Adrenal gland (tissue), 12 donors: ENCODE results near the gene JPH3. TPM values are rescaled to one million over a fixed set of nuclear protein-coding genes. Genes with fewer than 3 reads are reported as not detected.

ENCODE experiments used
- DNase-seq, 7 donors: peaks; one replicate each; pipeline ENCODE4 v3.0.0-alpha.2; 2019 to 2020
- H3K27ac ChIP-seq, 5 donors: fragments of 200-600 bp; sonication (generic) in 4 of 5; 1 replicate in 3 of 5; 2 replicates in 2 of 5; pipeline versions ENCODE4 v1.5.1 to v1.8.0; 2016 to 2020; ENCODE audit warnings: mild to moderate bottlenecking in 1 of 5
- H3K27me3 ChIP-seq: fragments of 200-600 bp; 2 replicates; pipeline ENCODE4 v1.8.0; 2021
- H3K36me3 ChIP-seq, 2 donors: fragments of 200-600 bp; replicated peaks in 1 of 2; 1 replicate in 1 of 2; 2 replicates in 1 of 2; pipeline versions ENCODE4 v1.5.1 to v1.8.0; 2018 to 2022
- H3K4me1 ChIP-seq, 2 donors: fragments of 200-600 bp; replicated peaks in 1 of 2; 1 replicate in 1 of 2; 2 replicates in 1 of 2; pipeline versions ENCODE4 v1.5.1 to v1.8.0; 2018 to 2021
- H3K4me3 ChIP-seq, 4 donors: fragments of 200-600 bp; sonication (generic) in 3 of 4; one replicate each; pipeline ENCODE4 v1.5.1; 2016 to 2018
- H3K9me3 ChIP-seq, 3 donors: fragments of 200-600 bp; sonication (generic) in 1 of 3; replicated peaks in 1 of 3; 1 replicate in 2 of 3; 2 replicates in 1 of 3; pipeline versions ENCODE4 v1.5.1 to v1.8.0; 2016 to 2021
- CTCF ChIP-seq, 6 experiments: fragments of 450-650 bp in 4 of 6; fragments of 200-600 bp in 2 of 6; sonication (generic) in 1 of 6; IDR thresholded peaks; 1 replicate in 5 of 6; 2 replicates in 1 of 6; pipeline versions ENCODE4 v1.5.1 to v1.8.0; 2016 to 2021; ENCODE audit warnings: antibody characterized with exemption in 6 of 6, mild to moderate bottlenecking in 2 of 6, moderate library complexity in 1 of 6
- POLR2A ChIP-seq, 2 donors: fragments of 450-650 bp; IDR thresholded peaks; one replicate each; pipeline ENCODE4 v1.6.1; 2017; ENCODE audit warnings: antibody characterized with exemption in 2 of 2, mild to moderate bottlenecking in 2 of 2, moderate library complexity in 1 of 2
- WGBS, 4 donors: extraction: QIAGEN DNeasy Blood & Tissue Kit in 2 of 4; methylation state at CpG; one replicate each; pipeline versions ENCODE4 v1.1.5 to v1.1.7; 2013 to 2017; 5-methylcytosine and 5-hydroxymethylcytosine counted together
- intact Hi-C, 2 donors: fragments of 100-400 bp; cut with DNase I; formaldehyde crosslinking; loops; one replicate each; pipeline versions ENCODE4 v1.14.1 to v1.15.0; 2022 to 2023
- polyA plus RNA-seq, 3 donors: library from polyadenylated mRNA; stranded (reverse); fragments of 200-250 nt in 2 of 3; fragments of 350-450 nt in 1 of 3; fragmentation: Illumina TruSeq in 1 of 3; extraction: RNeasy Lipid Tissue Mini Kit (QIAGEN cat#74804) in 1 of 3; gene quantifications; one replicate each; pipeline ENCODE4 v1.2.3, GENCODE V29; 2013 to 2014
- total RNA-seq, 9 donors: library from RNA; depleted of rRNA in 4 of 9; stranded (reverse); fragments of >200 nt in 4 of 9; fragments of 120-200 nt in 1 of 9; fragmentation: NEBNext Ultra II Directional in 1 of 9; extraction: Animal tissue kit (Norgen Biotek cat#: 25700) in 1 of 9; gene quantifications; one replicate each; pipeline versions ENCODE4 v1.1.0 to v1.2.4, GENCODE V29; 2013 to 2023
- donor health status: healthy with polysubstance abuse.
- donor health status: Bipolar disorder and iron deficiency.
- donor health status: DM: yes; HTN: yes; CAD: no.
- donor health status: DM: no; HTN: no; CAD: no.
- donor health status: DM: no; HTN: no; CAD: no.
- donor health status: DM: yes; HTN: yes; CAD: no.

JPH3 gene
- total and polyA plus RNA-seq, 12 donors: 0.10 to 3.7 (median 0.71) TPM; not detected in 1

GRCh38 chr16:87707097-87707496, 104.8 kb downstream of the JPH3 start:
- peaks cover 0 to 24% of the 10 kb centered on the region in 2 donors for H3K36me3 ChIP-seq
- H3K27me3 ChIP-seq: no peaks in the 10 kb centered on the region
- H3K4me3 ChIP-seq: no peak overlapping the region
- no peaks in the 10 kb centered on the region for H3K4me1 ChIP-seq
- no peaks in the 10 kb centered on the region for H3K9me3 ChIP-seq
- no peak for DNase-seq
- WGBS, 4 donors: 91 to 94% (median 92%) methylated on average over 5 to 17 of the region's 17 CpGs
- TF ChIP-seq CTCF (IDR thresholded peaks at IDR 0.05) (no peak), POLR2A (IDR thresholded peaks at IDR 0.05) (no peak)
- intact Hi-C loops: no loop called here
- H3K27ac ChIP-seq: no peak overlapping the region

GRCh38 chr16:87707714-87708580, 105.6 kb downstream of the JPH3 start:
- DNase-seq: no peak
- TF ChIP-seq POLR2A (IDR thresholded peaks at IDR 0.05): no peak
- TF ChIP-seq CTCF (IDR thresholded peaks at IDR 0.05): no peak
- Histone ChIP-seq H3K4me3 (no peak overlapping the region), H3K4me1 (no peaks in the 10 kb centered on the region), H3K27ac (no peak overlapping the region), H3K9me3 (no peaks in the 10 kb centered on the region), H3K27me3 (no peaks in the 10 kb centered on the region), H3K36me3 (peaks cover 0 to 24% of the 10 kb centered on the region in 2 donors)
- WGBS, 4 donors: 93 to 95% (median 93%) methylated on average over 44 to 45 of the region's 45 CpGs
- intact Hi-C loops: no loop called here

DNA sequence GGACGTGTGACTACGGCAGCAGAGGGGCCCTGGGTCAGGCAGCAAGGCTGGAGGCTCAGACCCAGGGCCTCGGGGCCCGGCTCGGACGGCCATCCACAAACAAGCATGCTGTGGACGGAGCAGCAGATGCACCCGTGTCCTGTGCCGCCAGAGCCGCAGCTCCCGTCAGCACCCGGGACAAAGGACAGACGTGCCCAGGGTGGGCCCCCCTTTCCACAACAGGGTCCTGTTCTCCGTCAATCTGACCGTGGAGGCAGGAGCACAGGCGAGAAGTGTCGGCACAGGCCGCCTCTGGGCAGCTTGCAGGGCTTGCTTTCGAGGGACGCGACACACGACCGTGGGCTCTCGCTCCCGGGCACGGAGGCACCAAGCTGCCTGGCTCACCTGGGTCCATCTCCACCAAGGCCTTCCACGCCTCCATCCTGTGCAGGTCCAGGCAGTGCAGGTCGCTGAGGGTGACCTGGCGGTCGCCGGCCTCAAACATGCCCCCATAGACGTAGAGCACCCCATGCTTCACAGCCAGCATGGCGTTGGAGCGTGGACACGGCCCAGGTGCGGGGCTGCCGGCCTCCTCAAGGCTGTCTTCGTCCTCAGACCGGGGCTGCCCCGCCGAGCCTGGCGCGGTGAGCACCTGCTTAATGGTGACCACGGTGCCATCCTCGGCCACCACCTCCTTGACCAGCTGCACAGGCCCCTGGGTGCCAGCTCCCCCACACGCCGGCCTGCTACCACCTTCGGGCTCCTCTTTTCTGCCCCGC, 106.8 kb downstream of the JPH3 start:
- Histone ChIP-seq H3K36me3 (peaks cover 0 to 28% of the 10 kb centered on the region in 2 donors), H3K27ac (no peak overlapping the region), H3K9me3 (no peaks in the 10 kb centered on the region), H3K4me1 (no peaks in the 10 kb centered on the region), H3K4me3 (no peak overlapping the region), H3K27me3 (no peaks in the 10 kb centered on the region)
- WGBS, 4 donors: 91 to 95% (median 93%) methylated on average over 15 to 49 of the region's 49 CpGs
- DNase-seq: no peak
- intact Hi-C loops: no loop called here
- TF ChIP-seq CTCF (IDR thresholded peaks at IDR 0.05) (no peak), POLR2A (IDR thresholded peaks at IDR 0.05) (no peak)

DNA sequence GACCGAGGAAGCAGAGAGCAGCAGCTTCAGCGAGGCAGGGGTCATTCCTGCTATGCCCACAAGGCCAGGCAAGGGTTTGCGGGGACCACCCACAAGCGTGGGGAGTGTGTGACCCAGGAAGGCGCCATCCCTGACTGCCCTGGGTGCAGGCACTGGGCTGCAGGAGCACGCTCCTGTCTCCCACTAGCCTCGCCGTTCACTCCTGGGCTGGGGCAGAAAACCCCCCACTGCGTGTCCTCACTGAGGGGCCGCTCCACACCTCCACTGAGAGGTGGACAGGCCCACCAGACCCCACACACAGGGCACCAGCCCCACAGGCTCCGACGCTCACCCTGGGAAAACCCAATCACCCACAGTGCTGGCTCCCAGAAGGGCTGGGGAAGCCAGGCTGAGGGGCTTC, 107.4 kb downstream of the JPH3 start:
- TF ChIP-seq POLR2A (IDR thresholded peaks at IDR 0.05) (no peak), CTCF (IDR thresholded peaks at IDR 0.05) (no peak)
- peaks cover 0 to 28% of the 10 kb centered on the region in 2 donors for H3K36me3 ChIP-seq
- WGBS, 4 donors: 95 to 97% (median 97%) methylated on average over 12 of the region's 12 CpGs; no CpG with 5 or more reads in 1 of the 4 donors
- H3K27me3 ChIP-seq: no peaks in the 10 kb centered on the region
- H3K4me3 ChIP-seq: no peak overlapping the region
- no peaks in the 10 kb centered on the region for H3K4me1 ChIP-seq
- no peak for DNase-seq
- no peak overlapping the region for H3K27ac ChIP-seq
- intact Hi-C loops: no loop called here
- H3K9me3 ChIP-seq: no peaks in the 10 kb centered on the region
